OCI-LY3 (cell line): ENCODE measurements around the gene SORCS1.

Source experiments
- EZH2phosphoT487 ChIP-seq: fragments of 200-600 bp; shearing (Covaris generic); IDR thresholded peaks from 2 replicates; pipeline ENCODE4 v1.6.1; 2018; ENCODE audit warnings: antibody characterized with exemption, mixed run types, low read depth
- TF ChIP-seq, protein P1 (sequence below): fragments of 200-600, 300-600 bp; sonication (generic); IDR thresholded peaks from 2 replicates; pipeline ENCODE4 v1.5.1; 2014; ENCODE audit warnings: antibody characterized with exemption, low read length, low read depth

DNA sequence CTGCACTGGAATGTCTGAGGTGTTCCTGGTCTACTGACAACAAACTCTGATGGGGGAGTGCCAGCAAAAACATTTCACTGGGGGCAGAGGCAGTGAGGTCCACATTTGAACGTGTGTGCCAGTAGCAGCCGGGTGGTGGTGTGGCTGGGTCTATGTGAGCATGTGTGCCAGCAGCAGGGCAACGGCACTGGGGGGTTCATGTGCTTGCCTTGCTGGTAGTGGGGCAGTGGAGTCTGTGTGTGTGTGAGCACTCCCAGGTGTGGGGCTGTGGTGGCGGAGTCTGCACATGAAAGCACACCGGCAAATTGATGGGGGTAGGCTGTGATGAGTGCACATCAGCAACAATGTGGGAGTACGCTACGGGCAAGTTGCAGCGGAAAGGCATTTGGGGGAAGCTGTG, 49.4 kb upstream of the SORCS1 start:
- TF ChIP-seq, protein P1, sequence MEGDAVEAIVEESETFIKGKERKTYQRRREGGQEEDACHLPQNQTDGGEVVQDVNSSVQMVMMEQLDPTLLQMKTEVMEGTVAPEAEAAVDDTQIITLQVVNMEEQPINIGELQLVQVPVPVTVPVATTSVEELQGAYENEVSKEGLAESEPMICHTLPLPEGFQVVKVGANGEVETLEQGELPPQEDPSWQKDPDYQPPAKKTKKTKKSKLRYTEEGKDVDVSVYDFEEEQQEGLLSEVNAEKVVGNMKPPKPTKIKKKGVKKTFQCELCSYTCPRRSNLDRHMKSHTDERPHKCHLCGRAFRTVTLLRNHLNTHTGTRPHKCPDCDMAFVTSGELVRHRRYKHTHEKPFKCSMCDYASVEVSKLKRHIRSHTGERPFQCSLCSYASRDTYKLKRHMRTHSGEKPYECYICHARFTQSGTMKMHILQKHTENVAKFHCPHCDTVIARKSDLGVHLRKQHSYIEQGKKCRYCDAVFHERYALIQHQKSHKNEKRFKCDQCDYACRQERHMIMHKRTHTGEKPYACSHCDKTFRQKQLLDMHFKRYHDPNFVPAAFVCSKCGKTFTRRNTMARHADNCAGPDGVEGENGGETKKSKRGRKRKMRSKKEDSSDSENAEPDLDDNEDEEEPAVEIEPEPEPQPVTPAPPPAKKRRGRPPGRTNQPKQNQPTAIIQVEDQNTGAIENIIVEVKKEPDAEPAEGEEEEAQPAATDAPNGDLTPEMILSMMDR = no peak
- TF ChIP-seq EZH2phosphoT487 = no peak
